ENCODE results near the gene CEP78.

Gene CEP78

GRCh38 chr9:78243130-78243529 lies 7.3 kb downstream of the CEP78 start:
- no peak for TF ChIP-seq CTCF (conservative IDR thresholded peaks at IDR 0.05; ENCODE audit: low read depth, low read length)
- DNase-seq (ENCODE audit: low read depth) = no peak
- H3K4me3 ChIP-seq (ENCODE audit: low read depth, low read length) = no peak overlapping the region

- no peak for DNase-seq (ENCODE audit: low read depth)
- no peak for TF ChIP-seq CTCF (conservative IDR thresholded peaks at IDR 0.05; ENCODE audit: low read depth, low read length)
- H3K4me3 ChIP-seq (ENCODE audit: low read depth, low read length) = no peak overlapping the region
Measured at GRCh38 chr9:78245401-78245800, 9.5 kb downstream of the CEP78 start.

GRCh38 chr9:78248635-78249034 lies 12.8 kb downstream of the CEP78 start:
- TF ChIP-seq CTCF (conservative IDR thresholded peaks at IDR 0.05; ENCODE audit: low read depth, low read length) = no peak
- no peak for DNase-seq (ENCODE audit: low read depth)
- H3K4me3 ChIP-seq (ENCODE audit: low read depth, low read length) = no peak overlapping the region

GRCh38 chr9:78249542-78249941 lies 13.7 kb downstream of the CEP78 start:
- no peak for TF ChIP-seq CTCF (conservative IDR thresholded peaks at IDR 0.05; ENCODE audit: low read depth, low read length)
- DNase-seq (ENCODE audit: low read depth) = no peak

GRCh38 chr9:78252616-78253015 lies 16.7 kb downstream of the CEP78 start:
- no peak for DNase-seq (ENCODE audit: low read depth)

More at GRCh38 chr9:78249542-78249941, 13.7 kb downstream of the CEP78 start:
- H3K4me3 ChIP-seq (ENCODE audit: low read depth, low read length) = no peak overlapping the region

GRCh38 chr9:78253285-78253684 lies 17.4 kb downstream of the CEP78 start:
- no peak overlapping the region for H3K4me3 ChIP-seq (ENCODE audit: low read depth, low read length)
- TF ChIP-seq CTCF (conservative IDR thresholded peaks at IDR 0.05; ENCODE audit: low read depth, low read length) = no peak
- no peak for DNase-seq (ENCODE audit: low read depth)

More at GRCh38 chr9:78252616-78253015, 16.7 kb downstream of the CEP78 start:
- no peak for TF ChIP-seq CTCF (conservative IDR thresholded peaks at IDR 0.05; ENCODE audit: low read depth, low read length)
- H3K4me3 ChIP-seq (ENCODE audit: low read depth, low read length) = no peak overlapping the region

GRCh38 chr9:78261403-78262001 lies 25.6 kb downstream of the CEP78 start:
- H3K4me3 ChIP-seq (ENCODE audit: low read depth, low read length) = no peak overlapping the region
- TF ChIP-seq CTCF (conservative IDR thresholded peaks at IDR 0.05; ENCODE audit: low read depth, low read length) = peak; percentile 56
- peak; percentile 72 for DNase-seq (ENCODE audit: low read depth)

Data from choroid plexus epithelial cell (primary cell).